Heart right ventricle (tissue), 16 donors: ENCODE results near the gene PDZK1IP1. TPM values are rescaled to one million over a fixed set of nuclear protein-coding genes. Genes with fewer than 3 reads are reported as not detected.

ENCODE experiments used
- ATAC-seq, 8 donors: fragments of 200-7000 bp; cut with Tn5 transposase; one replicate each; pipeline ENCODE4 v1.9.1; 2020; ENCODE audit warnings: mild to moderate bottlenecking in 8 of 8, moderate library complexity in 8 of 8, moderate number of reproducible peaks in 1 of 8
- DNase-seq, 2 donors: peaks; one replicate each; pipeline ENCODE4 v3.0.0-alpha.2; 2020
- H3K27ac ChIP-seq, 10 donors: fragments of 200-600 bp; sonication (generic) in 2 of 10; one replicate each; pipeline versions ENCODE4 v1.5.0 to v1.8.0; 2020 to 2022; ENCODE audit warnings: mild to moderate bottlenecking in 3 of 10
- H3K27me3 ChIP-seq, 7 donors: fragments of 200-600 bp; one replicate each; pipeline ENCODE4 v1.8.0; 2021 to 2022; ENCODE audit warnings: mild to moderate bottlenecking in 2 of 7
- H3K36me3 ChIP-seq, 9 donors: fragments of 200-600 bp; sonication (generic) in 1 of 9; one replicate each; pipeline versions ENCODE4 v1.5.0 to v1.8.0; 2020 to 2022; ENCODE audit warnings: mild to moderate bottlenecking in 2 of 9
- H3K4me1 ChIP-seq, 9 donors: fragments of 200-600 bp; sonication (generic) in 1 of 9; one replicate each; pipeline versions ENCODE4 v1.5.0 to v1.8.0; 2020 to 2022; ENCODE audit warnings: mild to moderate bottlenecking in 4 of 9
- H3K4me3 ChIP-seq, 10 donors: fragments of 200-600 bp; sonication (generic) in 2 of 10; one replicate each; pipeline versions ENCODE4 v1.5.0 to v1.8.0; 2020 to 2022; ENCODE audit warnings: mild to moderate bottlenecking in 7 of 10, moderate library complexity in 2 of 10
- H3K9me3 ChIP-seq, 11 donors: fragments of 200-600 bp in 10 of 11; sonication (generic) in 2 of 11; one replicate each; pipeline versions ENCODE4 v1.5.0 to v1.8.0; 2013 to 2022; ENCODE audit warnings: mild to moderate bottlenecking in 2 of 11, control low read depth in 1 of 11, moderate library complexity in 1 of 11
- WGBS, 2 donors: extraction: QIAGEN DNeasy Blood & Tissue Kit; methylation state at CpG; one replicate each; pipeline ENCODE4 v1.1.7; 2013; ENCODE audit warnings: inconsistent platforms in 1 of 2; 5-methylcytosine and 5-hydroxymethylcytosine counted together
- intact Hi-C, 10 donors: fragments of 100-400 bp; cut with DNase I; formaldehyde crosslinking; loops; one replicate each; pipeline versions ENCODE4 v1.11.1 to v1.14.2; 2022
- polyA plus RNA-seq, 2 donors: library from polyadenylated mRNA; stranded (reverse); fragments of 200-250 nt; gene quantifications; one replicate each; pipeline ENCODE4 v1.2.3, GENCODE V29; 2013
- total RNA-seq, 10 donors: library from RNA; stranded (reverse); fragmentation: NEBNext Ultra II Directional in 3 of 10; extraction: Animal tissue kit (Norgen Biotek cat#: 25700) in 3 of 10; gene quantifications; one replicate each; pipeline versions ENCODE4 v1.2.1 to v1.2.4, GENCODE V29; 2021 to 2023
- TF ChIP-seq, protein P1 (sequence below), 9 donors: fragments of 200-600 bp; sonication (generic) in 2 of 9; IDR thresholded peaks; one replicate each; pipeline versions ENCODE4 v1.5.0 to v1.8.0; 2021 to 2022; ENCODE audit warnings: antibody characterized with exemption in 9 of 9, mild to moderate bottlenecking in 5 of 9, moderate library complexity in 1 of 9
- donor health status: Arrhythmogenic right ventricular cardiomyopathy.
- donor health status: ischemic (EF 13 %, LVEDD 7.1; RV severe dilation, severe dysfunction).
- donor health status: healthy with polysubstance abuse.
- donor health status: DM: no; HTN: yes; CAD: no.
- donor health status: DM: no; HTN: no; CAD: no.
- donor health status: ischemic (EF 25% LVEDD 6.9; RV normal size, moderate dysfunction).
- donor health status: ischemic (EF 25% LVEDD 5.7; RV mildly dilated, moderate dysfunction).
- donor health status: healthy.
- donor health status: DM: yes; HTN: yes; CAD: no.
- donor health status: Ischemic cardiomyopathy.
- donor health status: ischemic (EF 35%, LVEDD 5.7; RV mildly dilated, moderate dysfunction).
- donor health status: nonischemic (EF 11% LVEDD 7.7; RV severe dilation, severe dysfunction).
- donor health status: DM: yes; HTN: yes; CAD: no.
- donor health status: PGD.
- donor health status: ischemic (EF 29% LVEDD 5.4; RV normal size, mild dysfunction).
- donor health status: nonischemic (EF 23%, LVEDD 6.1; RV moderate dilation, normal function).

Gene PDZK1IP1
- total and polyA plus RNA-seq, 12 donors = 0.23 to 0.78 (median 0.48) TPM; not detected in 8

DNA sequence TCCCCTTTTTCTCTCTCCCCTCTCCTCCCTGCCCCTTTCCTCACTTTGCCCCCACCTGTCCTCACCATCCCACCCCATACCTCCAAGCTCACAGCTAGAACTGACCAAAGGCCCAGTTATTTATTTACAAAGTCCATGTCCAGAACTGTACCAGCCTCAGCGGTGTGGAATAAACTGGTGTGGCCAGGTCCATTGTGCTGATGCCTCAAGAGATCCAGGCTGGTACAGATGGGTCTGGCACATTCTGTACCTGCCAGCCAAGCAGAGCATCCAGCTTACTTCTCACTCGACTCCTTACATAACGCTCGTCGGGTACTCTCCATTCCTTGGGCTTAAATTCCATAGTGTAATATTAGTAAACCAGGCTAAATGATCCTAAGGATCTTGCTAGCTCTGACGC lies 11.8 kb downstream of the PDZK1IP1 start:
- Histone ChIP-seq H3K9me3 (peaks cover 0 to 2% (median 0%) of the 10 kb centered on the region in 11 donors), H3K4me1 (peaks cover 3 to 19% (median 13%) of the 10 kb centered on the region in 9 donors), H3K36me3 (no peaks in the 10 kb centered on the region), H3K27ac (no peak overlapping the region), H3K27me3 (peaks cover 0 to 36% (median 18%) of the 10 kb centered on the region in 7 donors), H3K4me3 (no peak overlapping the region)
- DNase-seq (no peak), ATAC-seq (no peak)
- TF ChIP-seq, protein P1, sequence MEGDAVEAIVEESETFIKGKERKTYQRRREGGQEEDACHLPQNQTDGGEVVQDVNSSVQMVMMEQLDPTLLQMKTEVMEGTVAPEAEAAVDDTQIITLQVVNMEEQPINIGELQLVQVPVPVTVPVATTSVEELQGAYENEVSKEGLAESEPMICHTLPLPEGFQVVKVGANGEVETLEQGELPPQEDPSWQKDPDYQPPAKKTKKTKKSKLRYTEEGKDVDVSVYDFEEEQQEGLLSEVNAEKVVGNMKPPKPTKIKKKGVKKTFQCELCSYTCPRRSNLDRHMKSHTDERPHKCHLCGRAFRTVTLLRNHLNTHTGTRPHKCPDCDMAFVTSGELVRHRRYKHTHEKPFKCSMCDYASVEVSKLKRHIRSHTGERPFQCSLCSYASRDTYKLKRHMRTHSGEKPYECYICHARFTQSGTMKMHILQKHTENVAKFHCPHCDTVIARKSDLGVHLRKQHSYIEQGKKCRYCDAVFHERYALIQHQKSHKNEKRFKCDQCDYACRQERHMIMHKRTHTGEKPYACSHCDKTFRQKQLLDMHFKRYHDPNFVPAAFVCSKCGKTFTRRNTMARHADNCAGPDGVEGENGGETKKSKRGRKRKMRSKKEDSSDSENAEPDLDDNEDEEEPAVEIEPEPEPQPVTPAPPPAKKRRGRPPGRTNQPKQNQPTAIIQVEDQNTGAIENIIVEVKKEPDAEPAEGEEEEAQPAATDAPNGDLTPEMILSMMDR (IDR thresholded peaks at IDR 0.05) = no peak
- intact Hi-C loops = loop anchor here in 6 of 10 donors (5.0 to 10.0 kb wide), 7 partner anchors 84 to 549 kb away; partner anchors contain the start of gene FOXD2 (in 1 of the 6)
- WGBS, 2 donors = 82 to 89% methylated on average over 6 of the region's 6 CpGs

DNA sequence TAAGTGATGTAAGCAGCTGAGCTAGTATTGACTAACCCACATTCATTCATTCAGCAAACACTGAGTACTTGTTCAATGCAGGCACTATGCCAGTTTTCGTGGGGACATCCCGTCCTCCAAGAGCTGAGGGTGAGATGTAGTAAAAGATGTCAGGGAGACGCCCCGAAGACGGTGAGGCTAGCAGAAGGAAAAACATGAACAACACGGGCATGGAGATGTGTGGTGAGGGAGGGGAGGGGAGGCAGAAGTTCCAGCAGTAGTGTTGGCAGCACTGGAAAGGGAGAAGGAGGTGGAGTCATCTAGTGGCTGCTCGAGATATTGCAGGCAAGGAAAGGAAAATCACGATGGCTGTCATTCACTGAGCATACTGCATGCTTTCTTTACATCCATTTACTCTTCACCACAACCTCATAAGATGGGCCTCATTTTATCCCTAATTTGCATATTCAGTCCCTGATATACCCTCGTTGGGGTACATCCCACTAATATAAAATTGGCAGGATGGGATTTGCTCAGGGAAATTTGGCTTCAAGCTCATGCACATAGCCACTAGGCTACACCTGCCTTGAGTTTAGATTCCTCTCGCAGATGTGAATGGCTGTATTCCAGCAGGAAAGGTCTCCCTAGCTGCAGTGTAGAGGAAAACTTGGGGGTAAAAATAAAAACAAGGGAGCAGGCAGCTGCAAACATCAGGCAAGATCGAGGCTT lies 14.5 kb downstream of the PDZK1IP1 start:
- intact Hi-C loops = loop anchor here in 6 of 10 donors (5.0 to 10.0 kb wide), 7 partner anchors 87 to 552 kb away; partner anchors contain the start of gene FOXD2 (in 1 of the 6)
- WGBS, 2 donors = 17 to 18% methylated on average over 11 of the region's 11 CpGs
- Histone ChIP-seq H3K9me3 (peaks cover 0 to 10% (median 0%) of the 10 kb centered on the region in 11 donors), H3K4me1 (peaks cover 3 to 19% (median 12%) of the 10 kb centered on the region in 9 donors), H3K36me3 (no peaks in the 10 kb centered on the region), H3K27me3 (peaks cover 0 to 12% (median 4%) of the 10 kb centered on the region in 7 donors), H3K27ac (no peak overlapping the region), H3K4me3 (no peak overlapping the region)
- DNase-seq = peak in 1 of 2 donors; percentile 50
- peak in 4 of 8 donors; percentile 25 to 41 (median 27) for ATAC-seq
- TF ChIP-seq, protein P1 (IDR thresholded peaks at IDR 0.05) = peak; percentile 83 to 95 (median 90)

DNA sequence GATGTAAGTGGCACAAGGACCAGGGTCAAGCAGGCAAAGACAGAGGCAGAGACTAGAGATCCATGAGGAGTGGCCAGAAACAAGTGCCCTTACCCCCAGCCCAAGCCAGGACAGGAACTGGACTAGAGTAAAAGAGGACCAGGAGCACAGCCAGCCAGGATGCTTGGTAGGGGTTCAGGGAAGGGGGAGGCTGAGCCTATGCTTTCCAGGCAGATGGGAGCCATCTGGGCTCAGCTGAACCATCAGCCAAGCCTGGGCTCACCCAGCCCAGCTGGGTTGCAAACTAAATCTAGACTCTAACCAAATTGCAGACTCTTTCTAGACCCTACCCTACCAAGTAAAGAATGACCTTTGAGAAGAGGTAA lies 15.2 kb downstream of the PDZK1IP1 start:
- ATAC-seq (no peak), DNase-seq (no peak)
- intact Hi-C loops = loop anchor here in 6 of 10 donors (5.0 to 10.0 kb wide), 8 partner anchors 88 to 553 kb away; partner anchors contain the start of gene FOXD2 (in 1 of the 6)
- H3K27ac ChIP-seq = no peak overlapping the region
- H3K27me3 ChIP-seq = peaks cover 0 to 12% (median 4%) of the 10 kb centered on the region in 7 donors
- TF ChIP-seq, protein P1 (IDR thresholded peaks at IDR 0.05) = no peak
- H3K4me3 ChIP-seq = no peak overlapping the region
- peaks cover under 1 to 13% (median 5%) of the 10 kb centered on the region in 9 donors for H3K4me1 ChIP-seq
- H3K9me3 ChIP-seq = peaks cover 0 to 10% (median 0%) of the 10 kb centered on the region in 11 donors
- no peaks in the 10 kb centered on the region for H3K36me3 ChIP-seq

DNA sequence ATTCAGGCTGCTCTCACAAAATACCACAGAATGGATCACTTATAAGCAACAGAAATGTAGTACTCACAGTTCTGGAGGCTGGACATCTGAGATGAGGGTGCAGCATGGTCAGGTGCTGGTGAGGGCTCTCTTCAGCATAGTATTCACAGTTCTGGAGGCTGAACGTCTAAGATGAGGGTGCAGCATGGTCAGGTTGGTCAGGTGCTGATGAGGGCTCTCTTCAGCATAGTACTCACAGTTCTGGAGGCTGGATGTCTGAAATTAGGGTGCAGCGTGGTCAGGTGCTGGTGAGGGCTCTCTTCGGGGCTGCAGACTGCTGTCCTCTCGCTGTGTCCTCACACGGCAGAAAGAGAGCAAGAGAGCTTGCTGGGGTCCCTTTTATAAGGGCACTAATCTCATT lies 17.1 kb downstream of the PDZK1IP1 start:
- WGBS, 2 donors = 81 to 85% methylated on average over 5 of the region's 5 CpGs
- TF ChIP-seq, protein P1 (IDR thresholded peaks at IDR 0.05) = no peak
- peaks cover 0 to 10% (median 0%) of the 10 kb centered on the region in 11 donors for H3K9me3 ChIP-seq
- peaks cover 0 to 12% (median 4%) of the 10 kb centered on the region in 7 donors for H3K27me3 ChIP-seq
- no peak for DNase-seq
- H3K4me1 ChIP-seq = peaks cover 0 to 4% (median 0%) of the 10 kb centered on the region in 9 donors
- intact Hi-C loops = loop anchor here in 3 of 10 donors (5.0 to 10.0 kb wide), 2 partner anchors 425 to 428 kb away; no protein-coding TSS in a partner anchor
- H3K27ac ChIP-seq = no peak overlapping the region
- ATAC-seq = no peak
- no peak overlapping the region for H3K4me3 ChIP-seq
- no peaks in the 10 kb centered on the region for H3K36me3 ChIP-seq
